RWPE1 (cell line): ENCODE data around the gene MYLK.

Experiments
- CTCF ChIA-PET: fragments of 350-600 bp; sonication (Branson Sonifier 250); formaldehyde crosslinking; extraction: SDS; loops from one replicate; lab custom pipeline; 2021; lab: Yijun Ruan, JAX
- POLR2A ChIA-PET: fragments of 400-600 bp; formaldehyde crosslinking; extraction: SDS; loops from one replicate; lab custom pipeline; 2020; ENCODE audit warnings: antibody characterized with exemption; ENCODE audit not compliant: low non-redundant PET; lab: Yijun Ruan, JAX
- DNase-seq: peaks from one replicate; pipeline ENCODE4 v3.0.0; 2012; ENCODE audit warnings: low spot score
- H3K27ac ChIP-seq: fragments of 450-650 bp; 2 replicates; pipeline ENCODE4 v1.5.1; 2017
- TF ChIP-seq, protein P1 (sequence below): fragments of 450-650 bp; conservative IDR thresholded peaks from 2 replicates; pipeline ENCODE4 v1.5.1; 2017; ENCODE audit warnings: low read depth, mild to moderate bottlenecking

MYLK gene

DNA sequence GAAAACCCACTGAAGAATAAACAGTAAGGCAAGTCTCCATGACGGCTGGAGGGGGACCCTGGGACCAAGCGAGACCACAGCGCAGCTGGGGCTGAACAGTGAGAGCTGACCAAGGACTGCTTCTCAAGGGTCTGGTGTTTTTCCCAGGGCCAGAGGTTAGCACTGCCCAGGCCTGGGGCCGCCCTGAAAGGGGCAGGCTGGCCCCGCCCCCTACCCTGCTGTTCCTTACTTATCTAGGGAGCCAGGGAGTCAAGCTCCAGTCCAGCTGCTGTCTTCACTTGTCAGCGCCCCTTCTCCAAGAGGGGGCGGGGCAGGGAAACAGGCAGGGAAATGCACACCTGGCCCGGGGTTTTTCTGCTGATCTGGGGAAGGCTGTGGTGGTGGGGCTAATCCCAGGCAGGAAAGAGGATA is 247.7 kb downstream of the MYLK start:
- DNase-seq = no peak
- TF ChIP-seq, protein P1, sequence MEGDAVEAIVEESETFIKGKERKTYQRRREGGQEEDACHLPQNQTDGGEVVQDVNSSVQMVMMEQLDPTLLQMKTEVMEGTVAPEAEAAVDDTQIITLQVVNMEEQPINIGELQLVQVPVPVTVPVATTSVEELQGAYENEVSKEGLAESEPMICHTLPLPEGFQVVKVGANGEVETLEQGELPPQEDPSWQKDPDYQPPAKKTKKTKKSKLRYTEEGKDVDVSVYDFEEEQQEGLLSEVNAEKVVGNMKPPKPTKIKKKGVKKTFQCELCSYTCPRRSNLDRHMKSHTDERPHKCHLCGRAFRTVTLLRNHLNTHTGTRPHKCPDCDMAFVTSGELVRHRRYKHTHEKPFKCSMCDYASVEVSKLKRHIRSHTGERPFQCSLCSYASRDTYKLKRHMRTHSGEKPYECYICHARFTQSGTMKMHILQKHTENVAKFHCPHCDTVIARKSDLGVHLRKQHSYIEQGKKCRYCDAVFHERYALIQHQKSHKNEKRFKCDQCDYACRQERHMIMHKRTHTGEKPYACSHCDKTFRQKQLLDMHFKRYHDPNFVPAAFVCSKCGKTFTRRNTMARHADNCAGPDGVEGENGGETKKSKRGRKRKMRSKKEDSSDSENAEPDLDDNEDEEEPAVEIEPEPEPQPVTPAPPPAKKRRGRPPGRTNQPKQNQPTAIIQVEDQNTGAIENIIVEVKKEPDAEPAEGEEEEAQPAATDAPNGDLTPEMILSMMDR = no peak
- POLR2A ChIA-PET = no interaction called here
- H3K27ac ChIP-seq = no peak overlapping the region
- CTCF ChIA-PET = no interaction called here

DNA sequence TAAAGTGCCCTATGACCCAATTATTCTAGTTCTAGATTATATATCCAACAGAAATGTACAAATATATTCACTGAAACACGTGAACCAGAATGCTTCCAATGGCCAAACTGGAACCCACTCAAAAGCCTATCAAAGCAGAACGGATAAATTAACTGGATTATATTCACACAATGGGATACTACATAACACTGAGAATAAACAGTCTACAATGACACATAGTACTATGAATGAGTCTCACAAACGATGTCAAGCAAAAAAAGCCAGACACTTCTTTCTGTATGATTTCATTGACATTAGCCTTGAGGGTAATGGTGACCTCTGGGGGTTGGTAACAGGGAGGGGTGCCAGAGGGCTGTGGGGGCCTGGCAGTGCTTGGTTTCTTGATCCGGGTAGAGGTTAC is 248.4 kb downstream of the MYLK start:
- TF ChIP-seq, protein P1 = no peak
- H3K27ac ChIP-seq = no peak overlapping the region
- ChIA-PET CTCF (no interaction called here), POLR2A (no interaction called here)
- no peak for DNase-seq

DNA sequence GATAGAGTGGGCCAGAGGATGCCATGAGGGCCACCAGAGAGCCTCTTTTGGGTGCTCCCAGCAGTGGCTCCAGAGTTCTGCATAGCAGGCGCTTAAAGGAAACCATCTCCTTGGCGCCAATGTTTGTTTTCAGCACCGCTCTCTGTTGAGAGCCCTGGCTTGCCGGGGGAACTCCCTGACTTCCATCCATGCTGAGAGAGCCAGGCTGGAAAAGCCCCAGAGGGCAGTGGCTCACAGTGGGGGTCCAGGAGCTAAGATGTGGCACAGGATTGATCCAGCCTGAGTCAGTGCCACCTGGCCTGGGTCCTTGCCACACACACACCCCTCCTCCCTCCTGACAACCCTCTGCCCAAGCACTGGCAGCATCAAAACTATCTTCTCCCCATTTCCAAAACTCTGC is 248.9 kb downstream of the MYLK start:
- no peak for DNase-seq
- TF ChIP-seq, protein P1 = no peak
- ChIA-PET CTCF (no interaction called here), POLR2A (no interaction called here)
- no peak overlapping the region for H3K27ac ChIP-seq

DNA sequence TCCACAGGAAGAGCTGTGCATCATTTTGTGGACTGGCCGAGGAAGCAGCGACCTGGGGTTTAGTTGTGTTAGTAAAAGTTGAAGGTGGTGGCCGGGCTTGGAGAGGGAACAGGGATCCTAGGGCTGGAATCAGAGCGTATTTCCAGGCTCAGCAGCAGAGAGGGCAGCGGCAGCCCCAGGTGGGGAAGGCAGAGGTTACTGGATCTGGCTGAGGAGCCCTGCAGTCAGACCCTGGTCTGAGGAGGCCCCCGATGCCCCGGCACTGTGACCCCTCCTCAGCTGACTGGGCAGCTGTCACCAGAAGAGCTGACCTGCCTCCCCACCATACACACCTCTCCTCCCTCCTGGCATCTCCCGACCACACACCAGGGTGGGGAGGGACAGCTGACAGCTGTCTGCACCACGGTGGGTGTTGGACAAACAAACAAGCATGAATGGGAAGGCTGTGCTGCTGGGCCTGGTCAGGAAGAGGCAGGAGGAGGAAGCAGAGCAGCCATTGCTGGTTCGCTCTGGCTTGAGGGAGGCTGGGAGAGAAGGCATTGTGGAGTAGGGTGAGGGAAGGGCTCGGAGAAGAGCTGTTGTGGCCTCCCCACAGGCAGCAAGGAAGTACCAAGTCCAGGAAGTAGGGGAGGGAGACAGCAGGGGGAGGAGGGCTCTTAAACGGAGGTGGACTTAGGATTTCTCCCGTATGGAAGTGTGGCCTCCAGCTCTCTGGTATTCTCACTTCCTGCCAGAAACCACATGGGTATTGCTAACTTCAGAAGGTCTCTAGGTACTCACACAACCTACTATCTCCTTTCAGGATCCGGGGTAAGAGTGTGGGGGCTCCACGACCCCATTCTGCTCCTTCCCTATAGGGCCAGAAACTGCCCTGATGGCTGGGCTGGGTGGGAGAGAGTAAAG is 249.7 kb downstream of the MYLK start:
- ChIA-PET CTCF (no interaction called here), POLR2A (interaction anchor here (0.6 kb wide), 1 partner anchor 24 kb away, joined by 3 read pairs; no protein-coding TSS in a partner anchor)
- H3K27ac ChIP-seq = no peak overlapping the region
- no peak for DNase-seq
- TF ChIP-seq, protein P1 = no peak

DNA sequence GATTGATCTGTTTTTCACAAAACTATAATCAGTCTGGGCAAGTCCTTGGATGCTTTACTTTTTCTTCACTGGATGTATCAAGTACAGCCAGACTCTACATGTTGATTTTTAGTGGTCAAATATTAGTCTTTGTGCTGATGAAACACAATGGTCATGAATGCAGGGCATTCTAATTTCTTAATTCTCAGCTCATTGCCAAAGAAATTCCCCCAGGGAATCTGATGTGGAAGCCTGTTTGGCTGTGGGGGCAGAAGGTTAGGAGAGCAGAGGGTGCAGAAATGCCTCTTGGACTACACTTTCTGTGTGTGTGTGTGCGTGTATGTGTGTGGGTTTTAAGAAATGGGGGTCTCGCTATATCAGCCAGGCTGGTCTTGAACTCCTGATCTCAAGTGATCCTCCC is 250.6 kb downstream of the MYLK start:
- CTCF ChIA-PET = no interaction called here
- POLR2A ChIA-PET = interaction anchor here (0.6 kb wide), 1 partner anchor 25 kb away, joined by 3 read pairs; no protein-coding TSS in a partner anchor
- no peak overlapping the region for H3K27ac ChIP-seq
- TF ChIP-seq, protein P1 = no peak
- no peak for DNase-seq

DNA sequence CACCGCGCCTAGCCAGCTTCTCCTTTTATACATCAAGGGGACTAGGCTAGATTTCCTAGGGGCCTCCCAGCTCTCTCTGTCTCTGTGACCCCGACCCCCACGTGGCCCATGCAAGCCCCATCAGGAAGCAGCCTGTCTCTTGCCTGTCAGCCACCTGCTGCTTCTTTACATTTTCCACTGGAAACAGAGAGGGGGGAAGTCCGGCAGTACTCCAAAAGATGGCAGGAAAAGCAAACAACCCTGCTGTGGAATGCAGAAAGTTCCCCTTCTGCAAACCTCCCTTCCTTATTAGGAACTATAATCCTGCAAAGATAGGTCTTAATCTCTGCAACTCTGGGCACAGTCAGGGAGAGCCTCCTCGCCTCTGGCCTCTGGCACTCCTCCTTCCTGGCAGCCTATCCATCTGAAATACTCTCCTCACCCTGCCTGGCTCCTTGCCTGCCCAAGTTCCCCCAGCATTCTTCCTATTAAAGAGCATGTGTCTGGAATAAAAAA is 251.9 kb downstream of the MYLK start:
- TF ChIP-seq, protein P1 = no peak
- H3K27ac ChIP-seq = peak overlapping the region; percentile 72
- ChIA-PET POLR2A (no interaction called here), CTCF (no interaction called here)
- DNase-seq = no peak
